GM18517 (cell line): ENCODE data around the gene FASLG.
"Not testable (repeated sequence)": the region's sequence is repeated elsewhere in the genome, so short reads cannot be mapped to it uniquely, and the experiment has no call there.

Experiments used
- ATAC-seq: cut with Tn5 transposase; IDR thresholded peaks from one replicate; pipeline ENCODE4 v1.9.1; 2021; ENCODE audit warnings: mild to moderate bottlenecking, moderate library complexity; ENCODE audit not compliant: unreplicated experiment

Gene FASLG, protein sequence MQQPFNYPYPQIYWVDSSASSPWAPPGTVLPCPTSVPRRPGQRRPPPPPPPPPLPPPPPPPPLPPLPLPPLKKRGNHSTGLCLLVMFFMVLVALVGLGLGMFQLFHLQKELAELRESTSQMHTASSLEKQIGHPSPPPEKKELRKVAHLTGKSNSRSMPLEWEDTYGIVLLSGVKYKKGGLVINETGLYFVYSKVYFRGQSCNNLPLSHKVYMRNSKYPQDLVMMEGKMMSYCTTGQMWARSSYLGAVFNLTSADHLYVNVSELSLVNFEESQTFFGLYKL

DNA sequence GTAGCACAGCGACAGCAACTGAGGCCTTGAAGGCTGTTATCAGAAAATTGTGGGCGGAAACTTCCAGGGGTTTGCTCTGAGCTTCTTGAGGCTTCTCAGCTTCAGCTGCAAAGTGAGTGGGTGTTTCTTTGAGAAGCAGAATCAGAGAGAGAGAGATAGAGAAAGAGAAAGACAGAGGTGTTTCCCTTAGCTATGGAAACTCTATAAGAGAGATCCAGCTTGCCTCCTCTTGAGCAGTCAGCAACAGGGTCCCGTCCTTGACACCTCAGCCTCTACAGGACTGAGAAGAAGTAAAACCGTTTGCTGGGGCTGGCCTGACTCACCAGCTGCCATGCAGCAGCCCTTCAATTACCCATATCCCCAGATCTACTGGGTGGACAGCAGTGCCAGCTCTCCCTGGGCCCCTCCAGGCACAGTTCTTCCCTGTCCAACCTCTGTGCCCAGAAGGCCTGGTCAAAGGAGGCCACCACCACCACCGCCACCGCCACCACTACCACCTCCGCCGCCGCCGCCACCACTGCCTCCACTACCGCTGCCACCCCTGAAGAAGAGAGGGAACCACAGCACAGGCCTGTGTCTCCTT, at the start of gene FASLG:
Gene FASLG, plus strand, starts transcription at position 233 of the 583 bp plus-strand sequence. Its CDS starts 99 bp downstream, at position 332.
- ATAC-seq, result no peak

DNA sequence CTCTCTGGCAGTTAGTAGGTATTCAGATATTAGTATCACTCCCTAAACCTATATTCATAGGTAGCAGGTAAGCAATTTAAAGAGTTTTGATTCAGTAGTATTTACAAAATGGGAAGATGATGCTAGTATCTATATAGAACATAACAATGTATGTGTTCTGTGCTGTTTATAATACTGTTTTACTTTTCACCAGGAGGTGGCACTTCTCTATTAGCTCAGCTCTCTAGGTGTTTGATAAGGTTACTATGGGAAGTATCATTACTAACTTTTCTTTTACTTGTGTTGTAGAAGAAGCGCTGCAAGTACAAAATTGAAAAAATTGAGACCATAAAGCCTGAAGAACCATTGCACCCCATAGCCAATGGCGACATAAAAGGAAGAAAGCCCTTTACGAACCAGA, 49.4 kb upstream of the FASLG start:
- no peak for ATAC-seq

DNA sequence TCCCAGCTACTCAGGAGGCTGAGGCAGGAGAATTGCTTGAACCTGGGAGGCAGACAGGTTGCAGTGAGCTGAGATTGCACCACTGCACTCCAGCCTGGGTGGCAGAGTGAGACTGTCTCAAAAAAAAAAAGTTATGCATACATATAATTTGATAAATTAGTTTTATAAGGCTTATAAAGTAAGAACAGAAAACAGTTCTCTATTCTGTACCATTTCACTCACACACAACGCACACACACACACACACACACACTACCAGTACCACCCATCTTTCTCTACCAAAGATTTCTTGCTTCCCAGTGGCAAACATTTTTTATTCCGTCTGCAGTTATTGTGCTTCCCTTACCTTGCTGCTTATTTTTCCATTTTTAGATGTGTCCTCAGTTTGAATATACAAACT, 46.4 kb upstream of the FASLG start:
- no peak for ATAC-seq

DNA sequence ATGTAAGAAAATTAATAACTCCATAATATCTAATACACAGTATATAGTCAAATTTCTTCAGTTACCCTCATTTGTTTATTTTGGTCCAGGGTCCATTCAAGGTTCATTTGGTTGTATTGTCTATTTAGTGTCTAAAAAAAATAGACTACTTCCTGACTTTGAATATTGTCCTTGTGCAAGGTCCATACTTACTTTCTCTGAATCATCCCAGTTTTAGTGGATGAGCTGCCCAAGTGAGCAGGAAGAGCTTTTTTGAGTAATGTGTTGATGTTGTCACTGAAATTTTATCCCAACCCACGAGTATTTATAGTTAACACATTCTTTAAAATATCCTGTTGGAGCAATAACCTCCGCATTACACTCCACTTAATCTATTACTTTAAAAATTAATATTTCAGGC, 45.6 kb upstream of the FASLG start:
- no peak for ATAC-seq

DNA sequence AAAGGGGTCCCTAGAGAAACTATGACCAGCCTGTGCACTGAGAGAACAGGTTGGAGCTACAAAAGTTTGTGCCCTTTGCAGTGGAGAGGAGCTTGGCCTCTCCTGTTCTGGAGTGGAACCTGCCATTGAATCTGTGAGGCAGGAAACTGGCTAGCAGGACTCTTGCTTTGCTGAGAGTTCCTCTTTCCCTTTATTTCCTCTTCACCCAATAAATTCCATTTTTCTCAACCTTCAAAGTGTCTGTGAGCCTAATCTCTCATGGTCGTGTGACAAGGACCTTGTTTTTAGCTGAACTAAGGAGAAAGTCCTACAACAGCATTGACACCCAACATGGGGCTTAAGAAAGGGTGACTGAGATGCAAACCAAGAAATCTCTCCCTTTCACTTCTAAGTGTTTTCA, 42.7 kb upstream of the FASLG start:
- no peak for ATAC-seq

DNA sequence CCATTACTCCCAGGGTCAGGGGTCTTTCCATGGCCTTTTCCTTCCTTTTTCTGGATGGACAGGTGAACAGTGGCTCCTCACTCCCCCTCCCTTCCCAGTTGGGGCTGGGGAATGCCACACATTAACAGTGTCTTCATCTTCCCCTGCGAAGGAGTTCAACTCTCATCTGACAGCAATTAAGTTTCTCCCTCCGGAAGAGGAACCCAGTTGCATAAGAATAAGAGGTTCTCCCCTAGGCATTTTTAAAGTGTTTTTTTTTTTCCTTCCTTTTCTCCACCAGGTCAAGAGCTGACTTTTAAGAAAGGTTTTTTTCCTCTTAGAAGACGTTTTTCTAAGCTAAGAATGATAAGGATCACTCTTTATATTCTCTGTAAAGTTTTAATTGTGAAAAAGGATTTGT, 42.3 kb upstream of the FASLG start:
- no peak for ATAC-seq

DNA sequence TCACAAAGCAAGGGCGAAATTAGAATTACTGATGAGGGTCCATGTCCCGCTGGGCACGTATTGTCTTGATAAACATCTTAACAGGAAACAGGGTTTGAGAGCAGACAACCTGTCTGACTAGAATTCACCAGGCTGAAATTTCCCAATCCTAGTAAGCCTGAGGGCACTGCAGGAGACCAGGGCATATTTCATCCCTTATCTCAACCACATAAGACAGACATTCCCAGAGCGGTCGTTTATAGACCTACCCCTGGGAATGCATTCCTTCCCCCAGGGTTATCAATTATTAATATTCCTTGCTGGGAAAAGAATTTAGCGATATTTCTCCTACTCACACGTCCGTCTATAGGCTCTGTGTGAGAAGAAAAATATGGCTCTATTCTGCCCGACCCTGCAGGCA, 38.3 kb upstream of the FASLG start:
- not testable (repeated sequence) for ATAC-seq

DNA sequence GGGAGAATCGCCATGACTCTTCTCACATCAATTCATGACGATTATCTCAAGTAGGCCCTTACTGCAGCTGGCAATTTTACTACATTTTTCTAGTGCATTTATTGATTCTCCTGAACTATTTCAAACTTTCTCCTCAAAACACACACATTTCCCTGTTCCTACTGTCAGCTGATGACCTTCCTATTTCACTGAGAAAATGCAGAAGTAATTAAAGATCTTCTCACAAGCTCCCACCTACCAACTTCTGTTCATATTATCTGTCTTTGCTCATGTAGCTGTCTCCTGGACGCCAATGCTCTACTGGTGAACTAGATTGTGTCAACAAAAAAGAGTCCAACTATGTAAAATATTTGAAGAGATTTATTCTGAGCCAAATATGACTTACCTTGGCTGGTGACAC, 36.4 kb upstream of the FASLG start:
- ATAC-seq, result no peak

DNA sequence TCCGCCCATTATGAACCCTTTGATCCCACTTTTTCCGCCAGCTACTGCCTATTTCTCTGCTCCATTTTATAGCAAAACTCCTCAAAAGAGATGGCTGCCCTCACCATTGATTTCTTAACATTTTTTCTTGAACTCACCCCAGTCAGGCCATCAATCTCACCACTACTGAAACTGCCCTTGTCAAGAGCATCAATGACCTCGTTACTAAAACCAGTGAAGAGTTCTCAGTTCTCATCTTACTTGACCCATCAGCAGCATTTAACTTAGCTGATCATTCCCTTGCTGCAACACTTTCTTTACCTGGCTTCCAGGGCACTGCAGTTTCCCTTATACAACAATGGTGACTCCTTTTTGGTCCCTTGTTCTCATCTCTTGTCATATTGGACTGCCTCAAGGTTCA, 35.2 kb upstream of the FASLG start:
- ATAC-seq, result no peak

DNA sequence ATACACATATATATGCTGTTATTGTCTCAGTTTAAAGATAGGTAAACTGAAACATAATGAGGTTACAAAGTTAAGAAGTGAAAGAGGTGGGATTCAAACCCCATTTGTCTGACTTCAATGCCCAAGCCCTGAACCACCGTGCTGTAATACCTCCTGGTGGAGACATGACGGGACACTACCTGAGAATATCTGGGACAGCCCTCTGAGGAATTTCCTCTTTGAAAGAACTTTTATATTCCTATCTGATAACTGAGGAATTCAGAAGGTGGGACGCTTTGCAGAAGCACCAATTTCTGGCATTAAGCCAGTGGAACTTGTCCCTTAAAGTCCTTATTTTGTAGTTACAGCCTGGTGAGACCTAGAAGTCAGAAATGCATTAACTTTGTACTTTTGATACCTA, 32.1 kb upstream of the FASLG start:
- ATAC-seq, result no peak

DNA sequence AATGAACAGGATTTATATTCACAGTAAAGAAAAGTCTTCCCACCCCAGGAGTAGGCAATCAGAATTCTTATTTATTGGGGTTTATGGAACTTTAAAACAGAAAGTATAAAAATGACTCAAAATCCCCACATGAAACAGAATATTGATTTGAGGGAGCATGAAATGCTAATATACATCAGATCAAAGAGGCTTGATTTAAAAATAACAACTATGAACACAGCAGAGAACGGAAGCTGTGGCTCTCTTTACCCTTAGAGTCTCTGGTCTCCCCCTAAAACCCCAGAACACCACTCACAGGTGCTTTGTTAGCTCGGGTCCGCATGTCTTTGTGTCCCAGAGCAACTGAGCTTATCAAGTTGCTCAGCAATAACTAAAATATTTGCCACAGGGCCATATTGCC, 31.2 kb upstream of the FASLG start:
- no peak for ATAC-seq

DNA sequence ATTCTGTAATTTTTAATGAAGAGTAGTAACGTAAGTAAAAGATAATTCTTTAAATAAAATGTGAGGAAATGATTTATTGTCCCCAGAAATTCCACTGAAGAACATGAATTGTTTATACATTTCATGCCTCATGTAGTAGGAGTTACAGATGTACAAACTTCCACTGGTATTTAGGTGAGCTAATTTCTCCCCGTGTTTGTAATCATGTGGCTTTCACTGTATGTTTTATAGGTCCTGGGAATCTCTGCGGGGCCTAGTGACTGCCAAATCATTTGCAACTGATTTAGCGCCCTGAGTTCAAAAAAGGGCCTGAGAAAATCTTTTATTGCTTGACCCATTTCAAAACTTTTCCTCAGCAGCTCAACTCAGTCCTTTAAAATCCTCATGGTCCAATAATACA, 30.5 kb upstream of the FASLG start:
- ATAC-seq, result no peak

DNA sequence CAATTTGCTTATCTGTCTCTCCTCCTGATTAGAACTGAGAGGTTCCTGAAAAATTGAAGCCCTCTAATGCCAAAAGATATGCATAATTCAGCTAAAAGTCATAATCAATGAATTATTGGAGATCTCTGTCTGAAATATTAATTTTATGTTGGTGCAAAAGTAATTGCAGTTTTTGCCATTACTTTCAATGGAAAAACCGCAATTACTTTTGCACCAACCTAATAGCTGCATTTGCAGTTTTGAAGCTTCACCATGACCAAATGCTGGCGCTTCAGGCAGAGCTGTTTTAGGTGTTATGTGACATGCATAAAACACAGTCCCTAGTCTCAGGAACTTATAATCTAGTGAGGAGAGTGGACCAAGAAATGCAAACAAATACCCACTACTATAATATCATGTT, 29.7 kb upstream of the FASLG start:
- no peak for ATAC-seq

DNA sequence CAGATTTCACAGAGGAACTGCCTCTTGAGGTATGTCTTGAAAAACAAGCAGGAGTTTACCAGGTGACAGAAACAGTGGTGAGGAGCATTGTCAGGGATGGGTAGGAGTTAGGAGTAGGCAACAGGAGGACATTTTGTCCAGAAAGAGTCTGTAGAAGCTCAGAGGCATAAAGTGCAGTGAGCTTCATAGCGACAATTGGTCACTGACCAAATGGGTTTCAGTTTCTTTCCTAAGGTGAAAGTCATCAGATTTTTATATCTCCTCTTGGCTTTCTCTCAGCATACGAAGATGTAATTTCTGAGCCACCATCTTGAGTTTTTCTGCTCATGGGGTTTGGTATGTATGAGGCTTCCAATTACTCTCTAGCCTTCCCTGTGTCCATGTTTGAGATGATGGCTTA, 29.3 kb upstream of the FASLG start:
- no peak for ATAC-seq

DNA sequence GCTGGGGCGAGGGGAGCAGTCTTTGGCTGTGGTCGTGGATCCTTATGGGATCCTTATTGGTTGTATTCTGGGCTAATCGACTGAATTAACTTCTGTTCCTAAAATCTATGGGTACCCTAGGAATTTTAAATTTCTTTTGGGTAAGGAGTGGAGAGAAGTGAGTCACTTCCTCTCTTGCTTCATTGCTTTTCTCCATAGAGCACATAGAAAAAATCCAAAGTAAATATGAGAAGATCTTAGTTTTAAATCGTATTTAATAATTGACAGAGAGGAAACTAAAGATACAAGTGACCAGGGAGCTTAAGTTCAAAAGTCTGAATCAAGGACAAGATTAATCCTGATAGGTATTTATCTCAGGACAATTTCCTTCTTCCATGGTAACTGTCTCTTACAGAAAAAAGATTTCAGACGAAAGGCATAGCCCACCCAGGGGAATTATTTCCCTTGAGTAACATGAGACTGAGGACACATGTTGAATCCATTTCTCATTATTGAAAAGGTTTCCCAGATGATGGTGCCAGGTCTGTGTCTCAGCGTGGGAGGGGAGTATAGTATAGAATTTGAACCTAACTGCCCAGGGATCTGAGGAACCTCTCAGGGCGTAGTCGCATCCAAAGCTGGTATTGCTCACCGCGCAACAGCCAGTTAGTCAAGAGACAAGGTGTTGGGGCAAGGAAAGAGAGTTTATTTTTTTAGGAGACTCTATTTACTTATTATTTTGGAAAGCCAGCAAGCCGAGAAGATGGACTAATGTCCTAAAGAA, 28.7 kb upstream of the FASLG start:
- no peak for ATAC-seq

DNA sequence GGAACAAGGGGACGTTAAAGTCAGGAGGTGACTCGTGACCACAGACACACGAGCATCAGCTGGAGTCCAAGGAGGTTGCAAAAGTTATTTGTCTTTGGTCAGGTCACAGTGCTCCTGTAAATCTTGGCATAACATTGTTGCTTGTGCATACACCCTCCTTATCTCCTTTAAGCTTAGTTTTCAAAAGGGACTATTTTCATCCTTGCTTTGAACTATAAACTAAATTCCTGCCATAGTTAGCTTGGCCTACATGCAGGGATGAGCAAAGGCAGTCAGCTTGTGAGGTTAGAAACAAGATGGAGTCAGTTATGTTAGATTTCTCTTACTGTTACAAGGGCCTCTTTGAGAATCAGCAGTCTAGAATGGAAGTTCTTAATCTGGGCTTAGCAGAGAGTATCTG, 28.0 kb upstream of the FASLG start:
- no peak for ATAC-seq

DNA sequence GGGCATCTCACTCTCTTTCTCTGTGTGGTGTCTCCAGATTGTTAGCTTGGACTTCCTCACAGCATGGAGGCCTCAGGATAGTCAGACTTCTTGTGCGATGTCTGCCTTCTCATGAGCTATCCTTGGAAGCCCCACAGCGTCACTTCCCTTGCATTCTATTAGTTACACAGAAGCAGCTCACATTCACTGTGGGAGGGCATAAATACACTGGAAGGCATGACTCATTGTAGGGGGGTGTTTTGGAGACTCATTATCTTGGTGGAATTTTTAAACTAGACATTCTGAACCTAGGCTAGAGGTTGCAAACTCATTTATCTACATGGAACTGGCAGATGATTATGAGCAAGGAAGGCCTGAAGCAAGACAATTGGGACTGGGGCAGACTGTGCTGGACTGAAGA, 21.4 kb upstream of the FASLG start:
- no peak for ATAC-seq

DNA sequence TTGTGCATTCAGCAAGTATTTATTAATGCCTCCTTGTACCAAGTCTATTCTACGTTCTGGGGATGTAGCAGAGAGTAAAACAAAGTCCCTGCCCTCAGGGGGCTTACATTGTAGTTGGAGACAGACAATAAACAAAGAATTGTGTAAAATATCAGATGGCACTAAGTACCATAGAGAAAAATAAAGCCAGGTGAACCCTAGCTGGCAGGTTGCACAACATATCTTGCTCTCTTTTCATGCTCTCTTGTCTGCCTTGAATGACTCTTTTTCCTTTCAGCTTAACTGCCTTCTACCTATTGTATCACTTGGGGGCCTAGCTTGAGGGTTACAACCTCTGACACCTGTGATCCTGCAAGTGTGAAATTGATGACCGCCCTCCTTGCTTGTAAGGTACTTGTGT, 20.7 kb upstream of the FASLG start:
- ATAC-seq, result no peak

DNA sequence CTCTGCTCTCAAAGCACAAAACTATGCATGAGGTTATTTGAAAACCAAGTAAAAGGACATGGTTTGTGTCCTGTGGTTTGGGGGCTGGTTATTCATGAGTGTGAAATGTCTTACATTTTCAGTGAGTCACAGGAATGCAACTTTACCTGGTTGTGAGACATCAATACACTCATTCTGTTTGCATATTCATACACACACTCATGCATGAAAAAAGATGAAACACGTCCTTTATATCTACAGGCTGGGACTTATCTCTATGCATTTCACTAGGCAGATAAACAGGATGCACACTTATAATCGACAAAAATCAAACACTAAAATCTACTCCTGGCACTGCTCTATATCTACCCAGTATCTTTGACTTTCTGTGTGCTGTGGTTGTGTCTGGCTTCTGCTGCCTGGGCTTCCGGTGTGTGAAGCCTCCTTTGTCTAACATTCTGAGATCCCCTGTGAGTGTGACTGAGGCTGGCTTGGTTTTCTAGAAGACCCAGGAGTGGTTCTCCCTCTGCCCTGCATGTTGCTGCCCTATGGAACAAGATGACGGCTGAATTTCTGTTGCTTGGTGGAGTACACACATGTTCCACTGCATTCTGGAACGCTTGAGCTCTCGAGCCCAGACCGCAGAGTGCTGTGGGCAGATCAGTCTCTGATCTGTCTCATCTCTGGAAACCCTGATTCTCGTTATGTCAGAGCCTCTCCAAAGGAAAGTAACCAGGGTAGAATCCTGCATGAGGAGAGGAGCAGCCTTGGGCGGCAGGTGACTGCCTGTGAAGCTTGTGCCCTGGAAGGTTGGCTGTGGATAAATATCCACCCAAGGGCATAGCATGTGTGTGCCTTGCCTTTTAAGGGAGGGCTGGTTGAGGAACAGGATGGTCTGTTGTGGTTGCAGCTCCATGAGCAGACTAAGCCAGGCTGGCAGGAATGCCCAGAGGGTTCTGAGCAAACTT, 19.7 kb upstream of the FASLG start:
- ATAC-seq, result no peak

DNA sequence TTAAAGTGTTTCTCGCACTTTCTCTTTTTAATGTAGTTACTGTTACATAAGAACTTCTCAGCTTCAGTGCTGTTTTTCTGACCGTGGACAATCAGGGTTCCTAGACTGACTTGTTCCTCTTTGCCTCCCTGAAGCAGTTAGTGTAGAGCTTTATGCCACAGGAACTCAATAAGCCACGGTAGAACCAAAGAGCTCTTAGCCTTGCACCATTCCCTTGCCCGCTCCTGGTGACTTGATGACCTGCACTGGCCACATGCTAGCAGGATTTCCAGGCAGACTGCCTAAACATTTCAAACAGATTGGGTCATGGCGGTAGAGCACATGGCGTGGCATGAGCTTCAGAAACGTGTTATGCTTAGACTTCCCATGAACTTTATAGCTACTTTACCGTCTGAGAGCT, 18.8 kb upstream of the FASLG start:
- ATAC-seq, result no peak

DNA sequence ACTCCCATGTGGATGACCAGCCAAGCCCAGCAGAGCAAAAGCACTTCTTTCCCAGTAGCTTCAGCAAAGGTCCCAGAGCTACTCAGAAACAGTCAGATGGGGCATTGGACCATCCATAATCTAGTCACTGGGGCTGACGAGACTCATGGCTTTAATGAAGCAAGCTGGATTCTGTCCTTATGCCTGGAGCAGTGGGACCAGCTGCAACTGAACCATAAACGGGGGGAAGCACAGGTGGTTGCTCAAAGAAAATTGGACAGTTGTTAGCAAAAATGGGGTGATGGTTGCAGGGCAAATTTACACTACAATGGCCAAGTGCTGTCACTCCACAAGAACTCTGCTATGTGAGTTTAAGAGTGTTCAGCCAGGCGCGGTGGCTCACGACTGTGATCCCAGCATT, 17.4 kb upstream of the FASLG start:
- no peak for ATAC-seq
